Right lobe of liver (tissue), 6 donors: Measurements from ENCODE around the gene ANKRD11. TPM values are rescaled to one million over a fixed set of nuclear protein-coding genes. Genes with fewer than 3 reads are reported as not detected.
A peak's percentile ranks its signal among the peaks of the same experiment; 100 is the strongest.
"Not testable (repeated sequence)": the region's sequence is repeated elsewhere in the genome, so short reads cannot be mapped to it uniquely, and the experiment has no call there.

Source experiments
- ATAC-seq, 4 donors: fragments of 200-7000 bp; cut with Tn5 transposase; one replicate each; pipeline ENCODE4 v1.9.1; 2020; ENCODE audit warnings: mild to moderate bottlenecking in 4 of 4, moderate library complexity in 4 of 4
- DNase-seq, 3 donors: peaks; one replicate each; pipeline ENCODE4 v3.0.0-alpha.2; 2020
- H3K27ac ChIP-seq, 3 donors: fragments of 200-600 bp; one replicate each; pipeline ENCODE4 v1.8.0; 2022
- H3K27me3 ChIP-seq, 2 donors: fragments of 200-600 bp; one replicate each; pipeline ENCODE4 v1.8.0; 2022
- H3K36me3 ChIP-seq, 4 donors: fragments of 200-600 bp; sonication (generic) in 1 of 4; one replicate each; pipeline versions ENCODE4 v1.5.1 to v1.8.0; 2017 to 2022; ENCODE audit warnings: control low read depth in 1 of 4
- H3K4me1 ChIP-seq, 4 donors: fragments of 200-600 bp; sonication (generic) in 1 of 4; one replicate each; pipeline versions ENCODE4 v1.5.1 to v1.8.0; 2017 to 2022; ENCODE audit warnings: control low read depth in 1 of 4
- H3K4me3 ChIP-seq, 3 donors: fragments of 200-600 bp; one replicate each; pipeline ENCODE4 v1.8.0; 2022
- H3K9me3 ChIP-seq, 4 donors: fragments of 200-600 bp; sonication (generic) in 1 of 4; one replicate each; pipeline versions ENCODE4 v1.5.1 to v1.8.0; 2017 to 2022; ENCODE audit warnings: control low read depth in 1 of 4
- CTCF ChIP-seq, 4 donors: fragments of 200-600 bp in 3 of 4; fragments of 450-650 bp in 1 of 4; IDR thresholded peaks; one replicate each; pipeline versions ENCODE4 v1.5.1 to v1.8.0; 2016 to 2022; ENCODE audit warnings: antibody characterized with exemption in 4 of 4, mild to moderate bottlenecking in 2 of 4
- POLR2A ChIP-seq: fragments of 450-650 bp; IDR thresholded peaks from one replicate; pipeline ENCODE4 v1.6.1; 2017; ENCODE audit warnings: antibody characterized with exemption, mild to moderate bottlenecking
- WGBS: methylation state at CpG from one replicate; pipeline ENCODE4 v1.1.6; 2018; ENCODE audit warnings: low coverage, low lambda C conversion rate; ENCODE audit not compliant: insufficient coverage; ENCODE audit errors: missing lambda C conversion rate; 5-methylcytosine and 5-hydroxymethylcytosine counted together
- intact Hi-C, 2 donors: fragments of 100-400 bp; cut with DNase I; formaldehyde crosslinking; loops; one replicate each; pipeline versions ENCODE4 v1.11.2 to v1.14.1; 2022
- total RNA-seq, 6 experiments: library from RNA; depleted of rRNA in 2 of 6; stranded (reverse); fragments of >200 nt in 2 of 6; fragmentation: NEBNext Ultra II Directional in 3 of 6; extraction: Animal tissue kit (Norgen Biotek cat#: 25700) in 3 of 6; gene quantifications; one replicate each; pipeline versions ENCODE4 v1.1.0 to v1.2.4, GENCODE V29; 2016 to 2023
- donor health status: DM: no; HTN: yes; CAD: no.
- donor health status: DM: no; HTN: no; CAD: no.
- donor health status: DM: no; HTN: no; CAD: no.
- donor health status: DM: no; HTN: yes; CAD: no.
- donor health status: DM: no; HTN: yes; CAD: no.

The ANKRD11 gene
- total RNA-seq, 6 experiments from 2014 or later = 26.2 to 65.8 (median 41.6) TPM

- peak; percentile 65 to 88 (median 73) for DNase-seq
- peak overlapping the region in 2 of 3 donors; percentile 25 to 55 for H3K27ac ChIP-seq
- intact Hi-C loops = no loop called here
- peak; percentile 79 to 87 (median 84) for ATAC-seq
- H3K4me3 ChIP-seq = peak overlapping the region in 1 of 3 donors; percentile 24
- peaks cover 0 to 39% (median 19%) of the 10 kb centered on the region in 4 donors for H3K4me1 ChIP-seq
- WGBS = 12% methylated on average over 8 of the region's 29 CpGs
- TF ChIP-seq CTCF (IDR thresholded peaks at IDR 0.05) (peak in 1 of 4 donors; percentile 8), POLR2A (no peak)
- no peaks in the 10 kb centered on the region for H3K27me3 ChIP-seq
- no peaks in the 10 kb centered on the region for H3K36me3 ChIP-seq
- no peaks in the 10 kb centered on the region for H3K9me3 ChIP-seq
Measured at GRCh38 chr16:89383095-89384003, 107.0 kb downstream of the ANKRD11 start.

- H3K27me3 ChIP-seq, H3K36me3 ChIP-seq, H3K9me3 ChIP-seq, H3K4me3 ChIP-seq, ATAC-seq, intact Hi-C loops, DNase-seq: not testable (repeated sequence)
- Histone ChIP-seq H3K27ac (peak overlapping the region in 2 of 3 donors; percentile 25 to 55), H3K4me1 (peaks cover 0 to 39% (median 19%) of the 10 kb centered on the region in 4 donors)
- WGBS = 62% methylated on average over 5 of the region's 5 CpGs
Measured at GRCh38 chr16:89382555-89382954, 107.8 kb downstream of the ANKRD11 start.

- H3K27me3 ChIP-seq = no peaks in the 10 kb centered on the region
- ATAC-seq (peak; percentile 62 to 84 (median 70)), DNase-seq (peak in 2 of 3 donors; percentile 77)
- peaks cover 0 to 39% (median 19%) of the 10 kb centered on the region in 4 donors for H3K4me1 ChIP-seq
- intact Hi-C loops = no loop called here
- no peak overlapping the region for H3K4me3 ChIP-seq
- H3K9me3 ChIP-seq = no peaks in the 10 kb centered on the region
- H3K27ac ChIP-seq = peak overlapping the region in 1 of 3 donors; percentile 32
- 17% methylated on average over 11 of the region's 14 CpGs for WGBS
- H3K36me3 ChIP-seq = no peaks in the 10 kb centered on the region
- TF ChIP-seq POLR2A (no peak), CTCF (IDR thresholded peaks at IDR 0.05) (no peak)
Measured at GRCh38 chr16:89381788-89382187, 108.6 kb downstream of the ANKRD11 start.

GRCh38 chr16:89380681-89381080 lies 109.7 kb downstream of the ANKRD11 start:
- intact Hi-C loops = no loop called here
- no peaks in the 10 kb centered on the region for H3K27me3 ChIP-seq
- H3K36me3 ChIP-seq = no peaks in the 10 kb centered on the region
- no peaks in the 10 kb centered on the region for H3K9me3 ChIP-seq
- TF ChIP-seq CTCF (IDR thresholded peaks at IDR 0.05) (no peak), POLR2A (no peak)
- 66% methylated on average over 8 of the region's 15 CpGs for whole genome bisulfite sequencing
- H3K27ac ChIP-seq = no peak overlapping the region
- no peak overlapping the region for H3K4me3 ChIP-seq
- DNase-seq (peak in 1 of 3 donors; percentile 28), ATAC-seq (no peak)
- H3K4me1 ChIP-seq = peaks cover 0 to 39% (median 19%) of the 10 kb centered on the region in 4 donors
